ENCODE data around the gene MRNIP.

DNA sequence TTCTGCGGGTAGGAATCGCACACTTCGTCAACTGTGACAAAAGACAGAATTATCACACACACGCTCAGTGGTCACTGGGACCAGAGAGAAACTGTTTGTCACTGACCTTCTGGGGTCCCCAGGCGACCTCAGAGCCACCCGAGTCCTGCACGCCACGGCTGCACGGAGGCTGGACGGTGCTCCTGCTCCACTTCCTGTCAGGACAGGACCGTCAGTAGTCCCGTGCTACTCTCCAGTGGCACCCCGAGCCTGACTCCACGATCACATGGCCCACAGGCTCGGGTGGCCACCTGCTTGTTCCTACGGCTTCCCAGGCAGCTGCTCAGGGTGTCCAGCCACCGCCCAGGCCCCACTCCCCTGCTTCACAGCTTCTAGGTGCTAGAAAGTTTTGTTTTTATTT, 17.9 kb downstream of the MRNIP start:
- TF ChIP-seq, protein P1, sequence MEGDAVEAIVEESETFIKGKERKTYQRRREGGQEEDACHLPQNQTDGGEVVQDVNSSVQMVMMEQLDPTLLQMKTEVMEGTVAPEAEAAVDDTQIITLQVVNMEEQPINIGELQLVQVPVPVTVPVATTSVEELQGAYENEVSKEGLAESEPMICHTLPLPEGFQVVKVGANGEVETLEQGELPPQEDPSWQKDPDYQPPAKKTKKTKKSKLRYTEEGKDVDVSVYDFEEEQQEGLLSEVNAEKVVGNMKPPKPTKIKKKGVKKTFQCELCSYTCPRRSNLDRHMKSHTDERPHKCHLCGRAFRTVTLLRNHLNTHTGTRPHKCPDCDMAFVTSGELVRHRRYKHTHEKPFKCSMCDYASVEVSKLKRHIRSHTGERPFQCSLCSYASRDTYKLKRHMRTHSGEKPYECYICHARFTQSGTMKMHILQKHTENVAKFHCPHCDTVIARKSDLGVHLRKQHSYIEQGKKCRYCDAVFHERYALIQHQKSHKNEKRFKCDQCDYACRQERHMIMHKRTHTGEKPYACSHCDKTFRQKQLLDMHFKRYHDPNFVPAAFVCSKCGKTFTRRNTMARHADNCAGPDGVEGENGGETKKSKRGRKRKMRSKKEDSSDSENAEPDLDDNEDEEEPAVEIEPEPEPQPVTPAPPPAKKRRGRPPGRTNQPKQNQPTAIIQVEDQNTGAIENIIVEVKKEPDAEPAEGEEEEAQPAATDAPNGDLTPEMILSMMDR (conservative IDR thresholded peaks at IDR 0.05 in 1 of 2, IDR thresholded peaks at IDR 0.05 in 1 of 2; ENCODE audit: extremely low read depth in 1 of 2, insufficient read depth in 1 of 2, low read depth in 1 of 2, low read length in 2 of 2), result no peak
- no peak for TF ChIP-seq EZH2 (IDR thresholded peaks at IDR 0.05; ENCODE audit: borderline replicate concordance, low read length)

Data from mammary epithelial cell (primary cell).